Activated T-cell treated with anti-CD3 and anti-CD28 coated beads, Interleukin-2, amount 50 U/mL, for 48 hours (primary cell): Measurements from ENCODE around the gene FRY.

Experiments used
- DNase-seq, 2 experiments: peaks; one replicate each; pipeline ENCODE4 v3.0.0-alpha.2; 2020

Gene FRY

DNA sequence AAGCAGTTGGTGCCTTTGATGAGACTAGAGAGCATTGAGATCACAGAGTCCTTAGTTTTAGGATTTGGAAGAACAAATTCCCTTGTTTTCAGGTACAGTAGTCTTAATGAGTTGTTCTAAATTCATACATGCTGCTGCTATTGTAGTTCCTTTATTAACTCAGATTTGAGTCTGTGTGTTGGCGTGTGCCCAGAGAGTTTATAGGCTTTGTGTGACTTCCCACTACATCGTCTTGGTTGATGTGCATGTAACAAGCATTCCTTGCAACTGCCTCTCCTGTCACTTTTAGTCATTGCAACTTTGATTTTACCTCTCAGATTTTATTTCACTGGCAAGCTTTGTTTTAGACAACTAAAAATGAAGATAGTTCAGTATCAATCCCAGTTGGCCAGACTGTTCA lies 148.1 kb downstream of the FRY start:
- DNase-seq, result no peak

DNA sequence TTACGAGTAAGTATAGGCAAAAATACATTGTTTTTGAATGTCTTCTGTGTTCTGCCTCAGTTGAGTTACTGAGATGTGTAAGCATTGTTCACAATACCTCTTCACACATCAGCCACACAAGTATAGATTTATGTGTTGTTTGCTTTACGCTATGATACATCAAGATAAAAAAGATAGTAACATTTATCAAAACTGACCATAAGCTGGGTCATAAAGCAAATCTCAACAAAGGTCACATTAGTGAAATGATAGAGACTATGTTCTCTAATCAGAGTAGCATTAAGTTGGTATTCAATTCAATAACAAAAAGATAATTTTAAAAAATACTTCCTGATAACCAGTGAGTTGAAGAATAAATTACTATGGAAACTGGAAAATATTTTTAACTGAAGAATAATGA lies 156.1 kb downstream of the FRY start:
- DNase-seq, result no peak

DNA sequence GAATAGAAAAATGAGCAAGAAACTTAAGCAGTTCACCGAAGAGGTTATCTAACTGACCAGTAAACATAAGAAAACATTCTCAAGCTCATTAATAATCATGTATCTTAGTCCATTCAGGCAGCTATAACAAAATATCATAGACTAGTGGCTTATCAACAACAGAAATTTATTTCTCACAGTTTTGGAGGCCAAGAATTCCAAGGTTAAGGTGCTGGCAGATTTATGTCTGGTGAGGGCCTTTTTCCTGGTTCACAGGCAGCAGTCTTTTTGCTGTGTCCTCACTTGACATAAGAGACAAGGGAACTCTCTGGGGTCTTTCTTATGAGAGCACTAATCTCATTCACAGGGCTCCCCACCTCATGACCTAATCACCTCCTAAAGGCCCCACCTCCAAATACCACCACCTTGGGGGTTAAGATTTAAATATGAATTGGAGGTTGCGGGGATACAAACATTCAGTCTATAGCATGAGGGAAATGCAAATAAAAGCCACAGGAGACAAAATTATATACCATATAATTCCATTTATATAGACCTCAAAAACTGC lies 160.0 kb downstream of the FRY start:
- no peak for DNase-seq

DNA sequence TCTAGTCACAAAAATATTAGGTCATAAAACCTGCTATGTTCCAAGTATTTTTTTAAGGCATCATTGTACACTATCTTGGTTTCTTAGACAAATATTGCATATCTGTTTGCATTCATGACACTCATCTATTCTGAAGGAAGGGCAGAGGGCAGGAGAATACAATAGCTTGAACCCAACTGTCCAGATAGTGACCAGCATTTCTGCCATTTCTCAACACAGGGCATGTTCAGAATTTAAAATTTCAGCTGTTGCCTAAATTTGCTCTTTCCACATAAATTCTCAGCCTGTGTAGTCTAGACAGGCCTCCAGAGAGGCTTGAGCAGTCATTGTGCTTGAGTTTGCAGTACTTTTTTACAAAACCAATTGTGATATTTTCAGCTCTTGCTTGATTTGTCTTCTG lies 164.1 kb downstream of the FRY start:
- DNase-seq, result no peak

DNA sequence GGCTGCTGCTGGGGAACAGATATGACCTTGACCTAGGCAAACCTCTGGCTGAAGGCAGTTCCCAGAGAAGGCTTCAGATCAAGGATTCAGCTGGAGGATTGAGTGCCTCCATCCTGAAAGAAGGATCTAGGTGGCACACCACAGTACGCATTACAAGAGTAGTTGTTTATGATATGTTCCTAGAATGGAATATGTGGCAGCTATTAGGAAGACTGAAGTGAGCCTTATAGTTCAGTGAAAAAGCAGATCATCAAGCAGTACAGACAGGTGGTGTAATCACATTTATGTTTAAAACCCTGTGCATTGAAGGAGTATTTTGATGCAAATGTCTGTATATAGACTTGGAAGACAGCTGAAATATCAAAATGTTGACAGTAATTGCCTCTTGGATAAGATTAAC lies 167.6 kb downstream of the FRY start:
- DNase-seq, result no peak

DNA sequence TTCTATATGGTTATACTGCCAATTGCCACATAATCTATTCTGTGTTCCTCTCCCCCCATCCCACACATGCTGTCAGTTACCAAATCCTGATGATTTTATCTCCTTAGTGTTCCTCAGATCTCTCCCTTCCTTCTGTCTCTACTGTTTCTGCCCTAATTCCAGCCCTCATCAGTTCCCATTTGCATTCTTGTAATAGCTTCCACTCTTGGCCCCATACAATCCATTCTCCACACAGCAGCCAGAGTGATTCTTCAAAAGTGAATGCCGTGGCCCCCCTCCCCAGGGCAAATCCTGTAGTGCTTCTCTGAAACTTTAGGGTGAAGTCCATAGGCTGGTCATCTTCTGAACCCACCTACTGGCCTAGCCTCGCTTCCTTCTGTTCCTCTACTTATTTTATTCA lies 169.2 kb downstream of the FRY start:
- no peak for DNase-seq

DNA sequence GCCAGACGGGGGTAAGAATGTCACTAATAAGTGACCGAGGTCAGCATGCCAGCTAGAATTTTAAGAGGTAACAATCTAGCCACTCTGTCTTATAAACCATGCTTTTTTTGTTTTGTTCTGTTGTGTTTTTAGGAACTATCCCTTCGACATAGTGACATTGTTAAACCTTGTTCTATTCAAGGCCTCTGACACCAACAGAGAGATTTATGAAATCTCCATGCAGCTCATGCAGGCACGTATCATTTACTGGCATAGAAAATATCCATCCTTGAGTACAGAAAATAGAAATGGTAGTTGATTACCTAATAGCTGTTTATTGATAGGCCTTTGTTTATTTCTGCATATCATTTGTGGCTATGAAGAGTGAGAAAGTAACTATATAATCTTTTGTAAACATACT lies 170.2 kb downstream of the FRY start:
- DNase-seq, result no peak

DNA sequence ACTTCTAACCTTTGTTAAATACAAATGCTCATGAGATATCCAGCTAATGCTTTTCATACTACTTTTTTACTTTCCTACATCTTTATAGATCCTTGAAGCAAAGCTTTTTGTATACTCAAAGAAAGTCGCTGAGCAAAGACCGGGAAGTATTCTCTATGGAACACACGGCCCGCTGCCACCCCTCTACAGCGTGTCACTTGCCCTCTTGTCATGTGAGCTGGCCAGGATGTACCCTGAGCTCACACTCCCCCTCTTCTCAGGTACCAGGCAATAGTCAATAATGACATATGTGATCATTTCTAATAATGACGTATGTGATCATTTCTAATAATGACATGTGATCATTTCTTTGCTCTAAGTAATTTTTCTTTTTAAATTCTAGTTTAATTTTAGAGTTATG lies 170.7 kb downstream of the FRY start:
- no peak for DNase-seq

DNA sequence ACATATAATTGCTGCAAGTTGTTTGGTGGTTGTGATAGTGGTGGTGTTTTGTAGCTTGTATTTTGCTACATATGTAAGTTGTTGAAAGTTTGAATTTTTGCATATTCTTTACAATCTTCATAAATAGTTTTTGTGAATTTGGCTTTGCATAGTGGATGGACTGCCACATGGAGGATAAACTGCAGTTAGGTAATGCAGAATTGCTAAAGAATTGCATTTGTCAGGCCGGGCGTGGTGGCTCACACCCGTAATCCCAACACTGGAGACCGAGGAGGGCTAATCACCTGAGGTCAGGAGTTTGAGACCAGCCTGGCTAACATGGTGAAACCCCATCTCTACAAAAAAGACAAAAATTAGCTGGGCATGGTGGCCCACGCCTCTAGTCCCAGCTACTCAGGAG lies 171.6 kb downstream of the FRY start:
- no peak for DNase-seq

DNA sequence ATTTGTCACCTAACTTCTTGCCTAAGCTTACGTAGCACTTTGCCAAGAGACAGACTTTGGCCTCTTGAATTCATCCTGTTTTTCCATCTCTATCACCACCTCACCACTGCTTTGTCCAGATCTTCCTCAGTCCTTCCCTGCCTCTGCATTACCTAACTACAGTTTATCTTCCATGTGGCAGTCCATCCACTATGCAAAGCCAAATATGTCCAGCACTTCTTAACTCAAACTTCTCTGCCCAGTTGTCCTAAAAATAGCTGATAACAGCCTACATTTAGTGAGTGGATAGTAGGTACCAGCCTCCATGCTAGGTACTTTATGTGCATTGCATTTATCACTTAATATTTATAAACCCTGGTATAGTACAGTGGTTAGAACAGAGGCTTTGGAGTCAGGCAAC lies 172.2 kb downstream of the FRY start:
- DNase-seq, result no peak

DNA sequence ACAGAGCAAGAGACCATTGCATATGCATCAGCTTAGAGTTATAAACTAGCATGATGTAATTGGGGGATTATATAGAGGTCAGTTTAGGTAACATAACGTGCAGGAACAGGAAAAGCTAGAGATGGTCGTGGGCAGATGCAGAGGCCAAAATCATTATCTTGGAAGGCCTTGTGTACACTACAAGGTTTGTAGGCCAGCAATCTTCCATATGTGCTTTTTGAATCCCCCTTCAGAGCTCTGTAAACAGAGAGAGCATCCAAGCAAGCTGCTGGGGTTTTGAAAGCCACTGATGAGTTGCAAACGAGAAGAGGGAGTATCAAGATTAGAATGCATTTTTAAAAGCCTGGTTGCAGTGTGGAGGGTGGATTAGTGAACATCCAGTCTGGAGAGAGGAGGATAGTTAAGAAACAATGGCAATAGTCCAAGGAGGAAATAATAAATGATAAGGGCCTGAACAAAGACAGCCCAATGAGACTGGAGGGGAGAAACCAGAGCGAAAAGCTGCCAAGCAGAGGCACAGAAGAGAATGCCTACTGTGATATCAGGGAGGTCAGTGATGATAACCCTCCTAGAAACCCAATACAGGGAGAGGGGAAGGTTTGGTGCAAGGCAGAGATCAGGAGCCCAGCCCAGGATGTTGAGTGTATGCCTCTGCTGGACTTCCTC lies 174.0 kb downstream of the FRY start:
- DNase-seq, result no peak

DNA sequence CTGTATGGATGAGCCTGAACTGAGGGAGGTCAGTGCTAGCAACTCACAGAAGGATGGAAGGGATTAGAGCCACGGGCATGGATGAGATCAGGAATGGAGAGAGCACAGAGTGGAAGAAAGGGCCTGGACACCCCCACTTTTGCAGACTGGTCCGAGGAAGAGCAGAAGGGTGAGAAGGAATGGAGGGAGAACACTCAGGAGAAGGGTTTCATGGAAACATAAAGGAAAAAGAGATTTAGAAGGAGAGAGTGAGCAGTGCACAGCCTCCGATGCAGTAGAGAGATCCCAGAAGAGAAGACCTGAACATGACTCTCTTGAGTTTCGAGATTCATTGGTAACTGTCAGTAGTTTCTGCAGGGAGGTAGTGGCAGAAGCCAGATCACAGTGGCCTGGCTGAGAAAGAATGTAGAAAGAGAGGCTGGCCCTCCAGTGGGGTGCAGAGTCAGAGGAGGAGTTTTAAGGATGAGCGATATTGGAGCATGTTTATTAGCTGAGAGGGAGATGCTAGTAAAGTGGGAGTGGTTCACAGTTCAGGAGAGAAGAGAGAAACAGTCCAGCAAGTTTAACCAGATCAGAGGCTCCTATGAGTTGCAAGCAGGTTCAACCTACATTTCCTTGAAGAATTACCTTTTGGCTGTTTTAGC lies 174.6 kb downstream of the FRY start:
- DNase-seq, result no peak

DNA sequence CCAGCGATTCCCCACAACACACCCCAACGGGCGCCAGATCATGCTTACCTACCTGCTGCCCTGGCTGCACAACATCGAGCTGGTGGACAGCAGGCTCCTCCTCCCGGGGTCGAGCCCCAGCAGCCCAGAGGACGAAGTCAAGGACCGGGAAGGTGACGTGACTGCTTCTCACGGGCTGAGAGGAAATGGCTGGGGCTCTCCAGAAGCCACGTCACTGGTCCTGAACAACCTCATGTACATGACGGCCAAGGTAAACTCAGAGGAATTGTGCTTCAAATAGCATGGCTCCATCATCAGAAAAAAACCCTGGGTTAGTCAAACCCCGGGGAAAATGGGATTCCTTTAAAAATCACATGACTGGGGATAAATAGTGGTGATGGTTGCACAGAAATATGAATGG lies 177.3 kb downstream of the FRY start:
- DNase-seq, result no peak

DNA sequence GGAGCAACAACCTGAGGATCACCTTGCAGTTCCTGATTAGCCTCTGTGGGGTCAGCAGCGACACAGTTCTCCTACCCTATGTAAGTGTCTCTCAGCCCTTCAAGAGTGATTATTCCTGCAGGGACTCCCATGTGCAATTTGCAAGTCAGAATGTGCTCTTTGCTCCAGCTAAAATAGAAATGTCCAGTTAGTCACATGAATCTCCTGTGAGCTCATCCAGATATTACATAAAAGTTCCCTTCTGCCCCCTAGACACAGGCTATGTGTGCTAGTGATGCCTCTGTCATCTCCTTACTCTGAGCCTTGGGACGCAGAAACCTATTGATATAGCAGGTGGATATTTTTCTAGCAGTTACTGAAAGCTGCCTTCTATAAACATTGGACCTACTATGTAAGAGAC lies 178.1 kb downstream of the FRY start:
- DNase-seq, result no peak

DNA sequence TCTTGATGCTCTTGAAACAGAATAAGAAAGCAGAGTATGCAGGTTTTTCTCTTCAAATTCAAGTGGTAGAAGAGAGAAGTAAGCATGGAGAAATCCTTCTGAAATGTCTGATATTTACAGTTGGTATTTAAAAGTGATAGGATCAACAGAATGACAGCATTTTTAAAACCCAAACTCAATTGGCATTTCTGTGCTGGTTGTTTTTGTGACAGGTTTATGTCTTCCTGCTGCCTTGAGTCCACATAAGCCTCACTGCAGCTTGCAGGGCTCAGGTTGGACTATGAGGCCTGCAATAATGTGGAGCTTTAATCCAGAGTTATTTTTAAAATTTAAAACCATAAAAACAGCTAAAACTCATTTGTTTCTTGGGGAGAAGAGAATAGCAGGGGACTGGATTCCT lies 178.5 kb downstream of the FRY start:
- DNase-seq, result no peak

DNA sequence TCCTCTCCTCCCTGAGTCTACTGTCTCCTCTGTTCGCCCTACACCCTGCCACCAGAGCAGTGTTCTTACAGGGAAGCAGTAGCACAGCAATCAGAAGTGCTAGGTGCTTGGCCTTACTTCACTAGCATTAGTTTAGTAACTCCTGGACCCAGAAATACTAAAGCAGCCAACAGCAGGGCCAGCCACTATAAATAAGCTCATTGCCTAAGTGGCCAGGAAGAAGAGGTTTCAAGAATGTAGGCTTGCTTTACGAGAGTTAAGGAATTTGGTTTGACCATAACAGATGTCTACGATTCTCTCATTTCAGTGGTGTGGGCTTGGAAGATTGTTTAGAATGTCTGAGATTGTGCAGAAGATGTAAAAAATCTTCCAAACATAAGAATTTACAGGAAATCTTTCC lies 180.2 kb downstream of the FRY start:
- no peak for DNase-seq

DNA sequence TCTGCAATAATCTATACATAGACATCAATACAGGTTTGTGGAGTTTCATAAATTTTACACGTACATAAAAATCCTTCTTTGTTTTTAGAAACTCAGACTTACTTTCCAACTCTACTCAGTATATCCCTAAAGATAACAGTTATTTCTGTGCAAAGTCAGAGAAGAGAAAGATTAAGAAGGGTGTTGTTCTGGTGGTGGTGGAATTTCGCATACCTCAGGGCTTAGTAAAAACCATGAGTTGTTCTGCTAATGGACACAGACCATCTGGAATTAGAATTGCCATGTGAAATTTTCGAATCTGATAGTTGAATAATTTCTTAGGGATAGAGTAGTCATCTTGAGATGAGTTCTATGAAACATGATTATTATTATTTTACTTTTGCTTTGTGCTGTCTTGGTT lies 180.8 kb downstream of the FRY start:
- DNase-seq, result no peak

DNA sequence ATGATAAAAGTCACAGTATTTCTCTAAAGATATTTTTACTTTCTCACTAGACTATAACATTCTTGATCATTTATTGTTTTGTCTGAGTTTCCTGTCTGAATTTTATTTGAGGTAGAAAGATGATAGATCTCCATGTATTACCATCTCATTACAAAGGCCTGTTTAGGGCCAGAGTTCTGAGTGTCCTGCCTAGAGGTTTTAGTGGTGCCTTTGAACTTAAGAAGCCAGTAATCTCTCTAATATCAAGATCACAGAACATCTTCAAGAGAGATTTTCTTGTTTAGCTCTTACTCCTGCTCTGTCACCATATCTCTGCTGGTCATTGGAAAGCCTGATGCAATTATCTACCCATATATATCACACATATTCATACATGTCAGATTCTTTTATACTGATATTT lies 182.1 kb downstream of the FRY start:
- no peak for DNase-seq

DNA sequence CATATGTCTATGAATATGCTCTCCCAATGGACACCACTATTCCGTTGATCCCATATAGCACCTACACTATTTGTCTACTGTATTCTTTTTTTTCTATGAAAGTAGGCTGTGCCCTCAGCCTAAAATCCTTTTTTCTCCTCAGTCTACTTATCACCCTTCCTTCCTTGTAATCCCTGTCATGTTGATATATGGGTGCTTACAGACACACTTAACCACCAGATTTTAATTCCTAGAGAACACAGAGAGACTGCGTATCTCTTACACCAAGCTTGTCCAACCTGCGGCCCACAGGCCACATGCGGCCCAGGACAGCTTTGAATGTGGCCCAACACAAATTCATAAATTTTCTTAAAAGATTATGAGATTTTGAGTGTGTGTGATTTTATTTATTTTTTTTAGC lies 182.5 kb downstream of the FRY start:
- no peak for DNase-seq

DNA sequence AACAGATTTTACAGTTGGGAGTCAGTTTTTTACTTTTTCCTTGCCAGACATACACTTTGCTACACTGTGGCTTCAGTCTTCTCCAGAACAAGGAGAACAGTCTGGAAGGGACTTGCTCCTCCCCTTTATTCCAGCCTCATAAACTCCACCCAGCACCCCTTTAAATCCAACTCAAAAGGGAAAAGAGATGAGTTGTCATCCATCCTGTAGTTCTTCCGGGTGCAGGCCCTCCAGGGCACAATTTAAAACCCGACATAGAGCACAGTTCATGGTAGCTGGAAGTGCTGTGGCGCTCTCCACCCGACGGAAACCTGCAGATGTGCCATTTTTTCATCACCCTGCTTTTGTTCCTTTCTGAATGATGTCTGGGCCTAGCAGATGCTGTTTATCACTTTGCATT lies 184.7 kb downstream of the FRY start:
- no peak for DNase-seq

DNA sequence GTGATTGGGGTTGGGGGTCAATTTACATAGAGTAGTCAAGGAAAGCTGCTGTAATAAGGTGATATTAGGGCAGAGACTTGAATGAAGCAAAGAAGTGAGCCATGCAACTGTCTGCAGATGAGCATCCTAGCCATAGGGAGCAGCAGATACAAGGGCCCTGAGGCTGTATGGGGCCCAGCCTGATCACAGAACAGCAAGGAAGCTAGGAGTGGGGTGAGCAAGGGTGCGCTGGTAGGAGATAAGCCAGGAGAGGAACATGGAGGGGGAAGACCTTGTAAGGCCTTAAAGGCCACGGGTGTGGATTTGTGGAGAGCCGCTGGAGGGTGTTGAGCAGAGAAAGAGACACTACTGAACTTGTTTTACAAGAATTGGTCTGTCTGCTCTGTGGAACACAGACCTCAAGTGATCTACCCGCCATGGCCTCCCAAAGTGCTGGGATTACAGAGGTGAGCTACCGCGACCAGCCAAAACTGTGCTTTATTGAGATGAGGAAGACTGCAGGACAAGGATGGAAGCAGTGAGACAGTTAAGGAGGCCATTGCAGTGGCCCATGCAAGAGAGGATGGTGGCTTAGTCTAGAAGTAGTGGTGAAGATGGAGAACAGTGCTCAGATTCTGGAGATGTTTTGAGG lies 190.6 kb downstream of the FRY start:
- DNase-seq, result no peak

DNA sequence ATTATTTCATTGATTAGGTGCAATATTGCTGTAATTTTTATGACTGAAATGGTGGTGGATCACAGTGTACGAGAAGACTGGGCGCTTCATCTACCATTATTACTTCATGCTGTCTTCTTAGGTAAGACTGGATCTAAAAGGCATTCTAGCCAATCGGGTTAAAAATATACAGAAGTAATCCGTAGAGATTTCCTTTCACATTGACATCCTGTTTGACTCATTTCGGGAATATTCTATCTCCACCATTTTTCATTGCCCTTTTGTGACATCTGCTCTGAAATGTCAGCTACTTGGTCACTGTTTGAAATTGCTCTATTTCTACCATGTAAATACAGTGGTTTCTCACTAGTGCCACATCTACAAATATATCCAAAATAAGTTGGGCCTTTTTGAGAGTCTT lies 193.3 kb downstream of the FRY start:
- DNase-seq, result no peak

DNA sequence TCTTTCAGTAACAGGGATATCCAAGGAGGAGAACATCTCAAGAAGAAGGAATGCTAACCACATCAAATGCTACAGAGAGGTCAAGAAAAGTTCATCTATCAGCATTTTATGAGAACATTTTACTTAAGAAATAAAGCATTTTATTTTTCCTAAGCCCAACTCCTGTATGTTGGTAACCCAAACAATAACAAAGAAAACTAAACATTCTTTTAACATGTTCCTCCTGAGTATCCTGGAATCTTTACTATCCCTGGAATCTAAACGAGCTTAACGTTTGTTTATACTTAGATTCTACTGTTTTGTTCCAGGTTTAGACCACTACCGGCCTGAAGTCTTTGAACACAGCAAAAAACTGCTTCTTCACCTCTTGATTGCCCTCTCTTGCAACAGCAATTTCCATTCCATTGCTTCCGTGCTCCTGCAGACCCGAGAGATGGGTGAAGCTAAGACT lies 193.9 kb downstream of the FRY start:
- no peak for DNase-seq

DNA sequence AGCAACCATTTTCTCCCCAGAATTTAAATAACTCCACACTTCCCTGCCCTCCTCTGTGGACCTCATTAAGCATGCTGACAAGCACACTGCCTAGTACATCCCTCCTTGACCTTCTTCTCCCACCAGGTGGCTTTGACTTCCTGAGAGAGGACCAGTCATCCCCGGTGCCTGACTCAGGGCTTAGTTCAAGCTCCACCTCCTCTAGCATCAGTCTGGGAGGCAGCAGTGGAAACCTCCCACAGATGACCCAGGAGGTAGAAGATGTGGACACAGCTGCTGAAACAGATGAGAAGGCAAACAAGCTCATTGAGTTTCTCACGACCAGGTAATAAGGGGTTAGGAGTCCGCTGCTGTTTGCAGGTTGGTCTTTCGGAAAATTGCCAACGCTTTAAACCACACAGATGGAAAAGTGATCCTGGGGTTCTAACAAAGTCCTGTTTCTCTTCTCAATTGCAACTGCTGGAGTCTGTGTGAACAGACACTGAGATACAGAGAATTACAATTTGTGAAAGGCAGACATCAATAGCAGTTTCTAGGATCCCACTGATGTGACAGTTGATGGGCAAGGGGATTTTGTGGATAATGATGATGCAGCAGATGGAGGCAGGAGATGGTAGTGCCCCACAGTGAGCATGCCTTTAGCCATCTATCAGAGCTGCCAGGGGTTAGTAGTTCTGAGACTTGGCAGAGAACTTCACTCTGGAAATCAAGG lies 196.9 kb downstream of the FRY start:
- no peak for DNase-seq
